H1 (cell line): ENCODE results near the gene LYRM4. TPM values are rescaled to one million over a fixed set of nuclear protein-coding genes. Genes with fewer than 3 reads are reported as not detected.

Experiments used
- CTCF ChIA-PET: fragments of 300-600 bp; sonication (Branson Sonifier 250); formaldehyde crosslinking; loops from one replicate; lab custom pipeline; 2021; ENCODE audit not compliant: partially characterized antibody; lab: Charles Lee
- POLR2A ChIA-PET: fragments of 300-600 bp; sonication (Branson Sonifier 250); formaldehyde crosslinking; loops from one replicate; lab custom pipeline; 2021; ENCODE audit warnings: inconsistent platforms; ENCODE audit not compliant: partially characterized antibody; lab: Charles Lee
- DNase-seq, 2 experiments: peaks; one replicate each; pipeline versions ENCODE4 v3.0.0 to v3.0.0-alpha.2; 2010 to 2022; ENCODE audit warnings: low spot score in 2 of 2, low read depth in 1 of 2, mixed read lengths in 1 of 2
- FAIRE-seq: peaks from 2 replicates; lab custom pipeline; 2011; peaks lifted over from hg19 to GRCh38; lab: Jason Lieb, UNC
- H2AFZ ChIP-seq: 2 replicates; pipeline ENCODE4 v1.8.1; 2012; ENCODE audit warnings: low read length, inconsistent platforms
- H2AK5ac ChIP-seq: 2 replicates; pipeline ENCODE4 v1.6.1; 2013; ENCODE audit warnings: low read depth, low read length
- H2BK120ac ChIP-seq: replicated peaks from 2 replicates; pipeline ENCODE3; 2013; ENCODE audit warnings: low read depth, low read length, inconsistent platforms
- H2BK12ac ChIP-seq: 2 replicates; pipeline ENCODE4 v1.6.1; 2013; ENCODE audit warnings: low read depth, low read length
- H2BK15ac ChIP-seq: 2 replicates; pipeline ENCODE4 v1.6.1; 2013; ENCODE audit warnings: low read length
- H2BK20ac ChIP-seq: 2 replicates; pipeline ENCODE4 v1.6.1; 2013; ENCODE audit warnings: low read length
- H2BK5ac ChIP-seq: 2 replicates; pipeline ENCODE4 v1.6.1; 2013; ENCODE audit warnings: low read depth, low read length
- H3K14ac ChIP-seq: 2 replicates; pipeline ENCODE4 v1.6.1; 2013; ENCODE audit warnings: inconsistent platforms; ENCODE audit not compliant: insufficient read length
- H3K18ac ChIP-seq: 2 replicates; pipeline ENCODE4 v1.6.1; 2013; ENCODE audit warnings: low read length; ENCODE audit errors: extremely low read depth
- H3K23ac ChIP-seq: 2 replicates; pipeline ENCODE4 v1.6.1; 2013; ENCODE audit warnings: inconsistent platforms; ENCODE audit not compliant: insufficient read length
- H3K23me2 ChIP-seq: 2 replicates; pipeline ENCODE4 v1.6.1; 2013; ENCODE audit warnings: low read depth, low read length
- H3K27ac ChIP-seq: 2 replicates; pipeline ENCODE4 v1.6.1; 2011; ENCODE audit warnings: low read depth, low read length, inconsistent platforms
- H3K27me3 ChIP-seq, 4 experiments: replicated peaks in 1 of 4; 1 replicate in 1 of 4; 2 replicates in 3 of 4; pipeline versions ENCODE4 v1.6.1 to v1.8.1; 2011 to 2013; ENCODE audit warnings: low read length in 3 of 4, mild to moderate bottlenecking in 3 of 4, inconsistent platforms in 2 of 4, mixed read lengths in 2 of 4, moderate library complexity in 1 of 4; ENCODE audit not compliant: control insufficient read depth in 3 of 4, insufficient read depth in 3 of 4; ENCODE audit errors: extremely low read depth in 1 of 4
- H3K36me3 ChIP-seq, 4 experiments: 2 replicates each; pipeline versions ENCODE4 v1.6.1 to v1.8.1; 2011 to 2013; ENCODE audit warnings: mild to moderate bottlenecking in 4 of 4, low read length in 3 of 4, moderate library complexity in 2 of 4, control low read depth in 1 of 4, inconsistent platforms in 1 of 4; ENCODE audit not compliant: insufficient read depth in 4 of 4, control insufficient read depth in 2 of 4
- H3K4ac ChIP-seq: replicated peaks from 2 replicates; pipeline ENCODE3; 2013; ENCODE audit warnings: low read length, low read depth, mixed read lengths, inconsistent platforms; ENCODE audit not compliant: insufficient read length
- H3K4me1 ChIP-seq, 4 experiments: replicated peaks in 1 of 4; 1 replicate in 1 of 4; 2 replicates in 3 of 4; pipeline versions ENCODE4 v1.6.1 to v1.8.1; 2011 to 2013; ENCODE audit warnings: low read length in 3 of 4, inconsistent platforms in 2 of 4, mixed read lengths in 1 of 4; ENCODE audit not compliant: insufficient read depth in 4 of 4, control insufficient read depth in 3 of 4
- H3K4me2 ChIP-seq, 2 experiments: 2 replicates each; pipeline versions ENCODE4 v1.6.1 to v1.8.1; 2011 to 2013; ENCODE audit warnings: low read depth in 2 of 2, low read length in 2 of 2, control low read depth in 1 of 2, inconsistent platforms in 1 of 2, mild to moderate bottlenecking in 1 of 2; ENCODE audit not compliant: insufficient read depth in 1 of 2
- H3K4me3 ChIP-seq, 4 experiments: fragments of 200-600, 300-600 bp in 1 of 4; sonication (generic), shearing (Covaris generic), sonication (Bioruptor Twin) in 1 of 4; 2 replicates each; pipeline versions ENCODE4 v1.5.1 to v1.8.1; 2011 to 2016; ENCODE audit warnings: low read length in 4 of 4, low read depth in 3 of 4, control low read depth in 2 of 4, inconsistent platforms in 2 of 4, mild to moderate bottlenecking in 2 of 4, mixed read lengths in 1 of 4, moderate library complexity in 1 of 4; ENCODE audit not compliant: insufficient read depth in 2 of 4; ENCODE audit errors: extremely low read depth in 1 of 4
- H3K56ac ChIP-seq: replicated peaks from 2 replicates; pipeline ENCODE3; 2013; ENCODE audit warnings: low read depth, mild to moderate bottlenecking, mixed read lengths, low read length, inconsistent platforms; ENCODE audit not compliant: insufficient read length
- H3K79me1 ChIP-seq: 2 replicates; pipeline ENCODE4 v1.6.1; 2013; ENCODE audit warnings: low read depth, low read length, control low read depth
- H3K79me2 ChIP-seq, 2 experiments: 2 replicates each; pipeline versions ENCODE4 v1.6.1 to v1.8.1; 2012 to 2013; ENCODE audit warnings: low read length in 2 of 2, mild to moderate bottlenecking in 2 of 2, inconsistent platforms in 1 of 2; ENCODE audit not compliant: insufficient read depth in 2 of 2, control insufficient read depth in 1 of 2
- H3K9ac ChIP-seq, 4 experiments: replicated peaks in 1 of 4; 1 replicate in 1 of 4; 2 replicates in 3 of 4; pipeline versions ENCODE4 v1.6.1 to v1.8.1; 2011 to 2013; ENCODE audit warnings: low read depth in 3 of 4, low read length in 3 of 4, control low read depth in 2 of 4, mild to moderate bottlenecking in 2 of 4, moderate library complexity in 2 of 4, inconsistent platforms in 1 of 4; ENCODE audit errors: extremely low read depth in 1 of 4
- H3K9me3 ChIP-seq, 2 experiments: 2 replicates each; pipeline versions ENCODE4 v1.6.1 to v1.8.1; 2012 to 2013; ENCODE audit warnings: mild to moderate bottlenecking in 2 of 2, moderate library complexity in 2 of 2, control low read depth in 1 of 2, inconsistent platforms in 1 of 2, low read depth in 1 of 2, low read length in 1 of 2, mixed read lengths in 1 of 2; ENCODE audit not compliant: insufficient read depth in 2 of 2
- H4K20me1 ChIP-seq, 2 experiments: replicated peaks in 1 of 2; 2 replicates each; pipeline versions ENCODE3 to v1.8.1; 2011 to 2013; ENCODE audit warnings: inconsistent platforms in 2 of 2, low read length in 2 of 2, mild to moderate bottlenecking in 1 of 2; ENCODE audit not compliant: insufficient read depth in 2 of 2, control insufficient read depth in 1 of 2
- H4K5ac ChIP-seq: 2 replicates; pipeline ENCODE4 v1.6.1; 2013; ENCODE audit warnings: low read length, low read depth, mixed read lengths, inconsistent platforms; ENCODE audit not compliant: insufficient read length
- H4K8ac ChIP-seq: 2 replicates; pipeline ENCODE4 v1.8.0; 2013; ENCODE audit warnings: mild to moderate bottlenecking, moderate library complexity, low read length, inconsistent platforms; ENCODE audit not compliant: insufficient read depth; ENCODE audit errors: extremely low read depth
- H4K91ac ChIP-seq: replicated peaks from 2 replicates; pipeline ENCODE3; 2013; ENCODE audit warnings: low read length, mixed read lengths, inconsistent platforms; ENCODE audit not compliant: insufficient read length
- GABPA ChIP-seq: IDR thresholded peaks from 2 replicates; pipeline ENCODE4 v1.6.1; 2011; ENCODE audit warnings: mild to moderate bottlenecking, low read length, moderate library complexity, borderline replicate concordance; ENCODE audit not compliant: insufficient read depth
- GTF2F1 ChIP-seq: IDR thresholded peaks from 2 replicates; pipeline ENCODE4 v1.6.1; 2012; ENCODE audit warnings: low read depth, low read length, improper control_type of control experiment, borderline replicate concordance
- RFX5 ChIP-seq: IDR thresholded peaks from 2 replicates; pipeline ENCODE4 v1.6.1; 2011; ENCODE audit warnings: low read depth, low read length, improper control_type of control experiment, borderline replicate concordance
- TBP ChIP-seq: IDR thresholded peaks from 2 replicates; pipeline ENCODE4 v1.6.1; 2011; ENCODE audit warnings: low read depth, low read length, improper control_type of control experiment
- YY1 ChIP-seq: IDR thresholded peaks from 2 replicates; pipeline ENCODE4 v1.6.1; 2011; ENCODE audit warnings: low read depth, mild to moderate bottlenecking, low read length
- ZNF274 ChIP-seq: IDR thresholded peaks from 2 replicates; pipeline ENCODE4 v1.7.0; 2012; ENCODE audit warnings: low read length, borderline replicate concordance; ENCODE audit errors: extremely low read depth
- WGBS, 2 experiments: shearing (Covaris generic) in 1 of 2; methylation state at CpG; one replicate each; pipeline versions ENCODE4 v1.1.6 to v1.1.7; 2013 to 2015; ENCODE audit warnings: low lambda C conversion rate in 2 of 2, mixed read lengths in 2 of 2, inconsistent platforms in 1 of 2, low coverage in 1 of 2, missing lambda C conversion rate in 1 of 2; ENCODE audit not compliant: insufficient replicate concordance in 2 of 2, insufficient coverage in 1 of 2, insufficient read length in 1 of 2; ENCODE audit errors: extremely low coverage in 1 of 2, missing lambda C conversion rate in 1 of 2; 5-methylcytosine and 5-hydroxymethylcytosine counted together
- polyA plus RNA-seq, 7 experiments: library from polyadenylated mRNA; depleted of rRNA in 3 of 7; stranded (reverse) in 5 of 7; unstranded in 2 of 7; fragments of >200 nt in 5 of 7; fragments of 200-250 nt in 2 of 7; gene quantifications; 1 replicate in 5 of 7; 2 replicates in 1 of 7; 4 replicates in 1 of 7; pipeline versions ENCODE4 v1.2.1 to v1.2.3, GENCODE V29; 2011 to 2013; ENCODE audit warnings: missing spikeins in 2 of 7, mixed read lengths in 2 of 7
- total RNA-seq: library from RNA; stranded (reverse); fragmentation: NEBNext Ultra II Directional; extraction: Animal tissue kit (Norgen Biotek cat#: 25700); gene quantifications from 2 replicates; pipeline ENCODE4 v1.2.1, GENCODE V29; 2021
- TF ChIP-seq, protein P1 (sequence below): IDR thresholded peaks from 2 replicates; pipeline ENCODE4 v1.6.1; 2011; ENCODE audit warnings: low read length, improper control_type of control experiment

The LYRM4 gene
- total and polyA plus RNA-seq, 2 of the 8 experiments (the other 6 are each of a cell fraction or from before 2014, with no cell fraction given): 56.6 to 62.8 TPM

DNA sequence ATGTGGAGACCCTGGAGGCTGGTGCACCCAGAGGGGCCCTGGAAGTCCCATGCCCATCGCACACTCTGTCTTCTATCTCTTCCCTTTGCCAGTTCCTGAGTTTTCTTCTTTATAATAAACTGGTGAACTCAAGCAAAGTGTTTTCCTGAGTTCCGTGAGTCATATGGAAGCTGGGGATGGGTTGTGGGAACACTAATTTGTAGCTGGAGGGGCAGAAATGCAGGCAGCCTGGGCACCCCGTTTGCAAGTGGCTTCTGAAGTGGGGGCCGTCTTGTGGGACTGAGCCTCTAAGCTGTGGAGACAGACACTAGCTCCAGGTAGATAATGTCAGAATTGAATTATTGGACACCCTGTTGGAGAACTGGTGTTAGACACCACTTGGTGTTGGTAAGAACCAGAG, 178.8 kb downstream of the LYRM4 start:
- no peak overlapping the region for H3K27ac ChIP-seq
- H3K4ac ChIP-seq: no peak overlapping the region
- H4K5ac ChIP-seq: no peak overlapping the region
- H3K9ac ChIP-seq: no peak overlapping the region
- no peak overlapping the region for H2BK20ac ChIP-seq
- no peak overlapping the region for H3K18ac ChIP-seq
- H4K20me1 ChIP-seq: peaks cover 3 to 5% of the 10 kb centered on the region in 2 experiments
- POLR2A ChIA-PET: interaction anchor here (0.9 kb wide), 1 partner anchor 9 kb away, joined by 3 read pairs; no protein-coding TSS in a partner anchor
- no peak overlapping the region for H2AFZ ChIP-seq
- no peak overlapping the region for H2BK12ac ChIP-seq
- H3K23me2 ChIP-seq: peaks cover 17% of the 10 kb centered on the region; the same call in 1 of the 2 replicates
- peaks cover 0 to 13% (median 8%) of the 10 kb centered on the region in 4 experiments; a peak in 4 of 7 replicates for H3K4me1 ChIP-seq
- DNase-seq (no peak), FAIRE-seq (no peak)
- no peaks in the 10 kb centered on the region; a peak in 1 of 4 replicates for H3K9me3 ChIP-seq
- no peak overlapping the region for H2BK5ac ChIP-seq
- H3K79me2 ChIP-seq: no peaks in the 10 kb centered on the region
- no peak overlapping the region for H4K91ac ChIP-seq
- no peak overlapping the region for H3K56ac ChIP-seq
- no peak overlapping the region for H3K4me2 ChIP-seq
- H3K36me3 ChIP-seq: no peaks in the 10 kb centered on the region
- H3K79me1 ChIP-seq: no peaks in the 10 kb centered on the region; the same call in 1 of the 2 replicates
- H2BK120ac ChIP-seq: no peak overlapping the region
- H2BK15ac ChIP-seq: no peak overlapping the region
- no peak overlapping the region for H2AK5ac ChIP-seq
- no peak overlapping the region for H3K4me3 ChIP-seq
- 86% methylated on average over 4 of the region's 4 CpGs; no CpG with 5 or more reads in 1 of the 2 experiments for WGBS, 2 experiments
- peaks cover 29 to 51% (median 48%) of the 10 kb centered on the region in 4 experiments for H3K27me3 ChIP-seq
- TF ChIP-seq, protein P1, sequence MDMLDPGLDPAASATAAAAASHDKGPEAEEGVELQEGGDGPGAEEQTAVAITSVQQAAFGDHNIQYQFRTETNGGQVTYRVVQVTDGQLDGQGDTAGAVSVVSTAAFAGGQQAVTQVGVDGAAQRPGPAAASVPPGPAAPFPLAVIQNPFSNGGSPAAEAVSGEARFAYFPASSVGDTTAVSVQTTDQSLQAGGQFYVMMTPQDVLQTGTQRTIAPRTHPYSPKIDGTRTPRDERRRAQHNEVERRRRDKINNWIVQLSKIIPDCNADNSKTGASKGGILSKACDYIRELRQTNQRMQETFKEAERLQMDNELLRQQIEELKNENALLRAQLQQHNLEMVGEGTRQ: no peak
- no peak for TF ChIP-seq RFX5
- TF ChIP-seq ZNF274: no peak
- no peak for TF ChIP-seq TBP
- no peak for TF ChIP-seq YY1
- TF ChIP-seq GTF2F1: no peak
- no peak for TF ChIP-seq GABPA
- no peak overlapping the region for H3K14ac ChIP-seq
- no peak overlapping the region for H3K23ac ChIP-seq
- no peak overlapping the region for H4K8ac ChIP-seq
- CTCF ChIA-PET: interaction anchor here (1.0 to 1.2 kb wide), 2 partner anchors 25 to 50 kb away, joined by 3 to 4 read pairs; no protein-coding TSS in a partner anchor
